ENCODE results near the gene KCNJ14.
"Not testable (repeated sequence)": the region's sequence is repeated elsewhere in the genome, so short reads cannot be mapped to it uniquely, and the experiment has no call there.

The KCNJ14 gene

DNA sequence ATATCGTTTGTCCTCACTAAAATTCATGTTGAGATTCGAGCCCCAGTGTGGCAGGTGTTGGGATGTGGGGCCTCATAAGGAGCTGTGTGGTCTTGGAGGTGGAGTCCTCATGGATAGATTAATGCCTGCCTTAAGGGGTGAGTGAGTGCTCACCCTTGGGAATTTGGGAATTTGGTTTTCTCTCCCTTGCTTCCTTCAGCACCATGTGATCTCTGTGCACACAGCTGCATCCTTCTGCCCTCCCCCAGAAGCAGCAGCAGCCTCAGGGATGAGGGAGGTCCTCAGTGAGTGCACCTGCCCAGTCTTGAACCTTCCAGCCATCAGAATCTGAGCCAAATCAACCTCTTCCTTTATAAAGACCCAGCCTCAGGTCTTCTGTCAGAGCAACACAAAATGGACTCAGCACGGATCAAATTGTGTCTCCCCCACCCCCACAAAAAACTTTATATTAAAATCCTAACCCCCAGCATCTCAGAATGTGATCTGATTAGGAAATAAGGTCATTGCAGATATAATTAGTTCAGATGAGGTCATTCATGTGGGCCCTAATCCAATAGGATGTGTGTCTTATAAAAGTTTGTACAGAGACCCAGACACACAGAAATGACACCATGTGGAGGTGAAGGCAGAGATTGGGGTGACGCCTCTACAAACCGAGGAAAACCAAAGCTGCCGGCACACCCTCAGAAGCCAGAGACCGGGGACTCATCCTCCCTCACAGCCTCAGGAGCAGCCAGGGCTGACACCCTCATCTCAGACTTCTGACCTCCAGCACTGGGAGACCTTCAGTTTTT is 26.7 kb downstream of the KCNJ14 start:
- H3K27ac ChIP-seq, result no peak overlapping the region
- H3K4me3 ChIP-seq, result no peak overlapping the region

DNA sequence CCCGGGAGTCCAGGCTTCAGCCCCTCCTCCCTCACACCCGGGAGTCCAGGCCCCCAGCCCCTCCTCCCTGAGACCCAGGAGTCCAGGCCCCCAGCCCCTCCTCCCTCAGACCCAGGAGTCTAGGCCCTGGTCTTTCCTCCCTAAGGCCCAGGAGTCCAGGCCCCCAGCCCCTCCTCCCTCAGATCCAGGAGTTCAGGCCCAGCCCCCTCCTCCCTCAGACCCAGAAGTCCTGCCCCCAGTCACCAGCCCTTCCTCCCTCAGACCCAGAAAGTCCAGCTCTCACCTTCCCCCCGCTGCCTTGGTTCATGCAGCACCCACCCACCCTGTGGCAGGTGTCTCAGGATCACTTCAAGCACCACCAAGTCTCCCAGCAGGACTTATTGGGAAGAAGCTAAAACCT is 27.9 kb downstream of the KCNJ14 start:
- H3K27ac ChIP-seq, result no peak overlapping the region
- no peak overlapping the region for H3K4me3 ChIP-seq

DNA sequence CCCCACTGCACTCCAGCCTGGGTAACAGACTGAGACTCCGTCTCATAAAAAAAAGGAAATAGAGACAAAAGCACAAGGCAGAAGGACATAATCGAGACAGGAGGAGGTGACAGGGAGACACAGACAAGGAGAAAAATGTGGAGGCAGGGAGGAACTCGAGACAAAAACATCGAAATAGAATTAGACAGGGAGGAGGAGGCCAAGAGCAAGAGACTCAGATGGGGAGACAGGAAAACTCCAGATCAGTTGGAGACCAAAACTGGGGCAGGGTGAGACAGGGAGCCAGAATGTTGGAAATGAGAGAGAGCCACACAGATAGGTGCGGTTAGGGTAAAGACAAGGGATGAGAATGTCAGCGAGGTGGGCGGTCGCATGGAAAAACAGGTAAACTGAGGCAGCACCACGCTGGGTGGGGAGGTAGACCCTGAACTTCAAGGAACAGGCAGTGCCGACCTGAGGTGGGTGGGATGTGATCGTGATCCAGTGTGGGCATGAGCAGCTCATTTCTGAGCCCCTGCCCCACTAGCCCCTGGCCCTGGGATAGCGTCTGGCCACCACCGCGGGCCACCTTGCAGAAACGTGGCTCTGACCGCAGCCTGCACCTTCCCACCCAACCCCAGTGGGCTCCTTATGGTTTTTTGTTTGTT is 29.0 kb downstream of the KCNJ14 start:
- H3K27ac ChIP-seq, result no peak overlapping the region

DNA sequence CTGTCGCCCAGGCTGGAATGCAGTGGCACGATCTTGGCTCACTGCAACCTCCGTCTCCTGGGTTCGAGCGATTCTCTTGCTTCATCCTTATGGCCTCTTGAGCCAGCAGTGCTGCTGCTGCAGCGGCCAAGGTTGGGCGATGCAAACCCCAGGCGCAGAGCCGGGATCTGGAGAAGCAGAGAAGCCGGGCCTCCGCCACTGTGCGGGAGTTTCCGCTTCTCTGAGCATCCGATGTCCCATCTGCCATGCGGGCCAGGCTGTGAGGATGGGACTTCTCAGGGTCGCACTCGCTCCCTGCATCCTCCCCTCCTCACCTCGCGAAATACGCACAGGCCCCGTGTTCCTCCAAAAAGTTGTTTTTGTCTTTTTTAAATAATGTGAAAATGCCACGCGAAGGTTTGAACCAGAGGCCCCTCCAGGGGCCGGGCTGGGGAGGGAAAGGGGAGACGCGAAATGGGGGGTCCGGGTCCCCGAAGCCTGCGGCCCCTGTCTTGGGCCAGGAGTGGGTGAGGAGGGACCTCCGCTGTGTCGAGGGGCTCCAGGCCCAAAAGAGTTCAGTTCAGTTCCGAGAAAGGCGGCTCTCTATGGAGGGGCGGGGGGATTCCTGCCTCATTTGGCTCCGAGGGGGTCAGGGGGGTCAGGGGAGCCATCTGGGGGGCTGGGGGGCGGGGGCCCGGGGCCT is 29.7 kb downstream of the KCNJ14 start:
- no peak overlapping the region for H3K4me3 ChIP-seq

More for the DNA sequence above, 29.0 kb downstream of the KCNJ14 start:
- H3K4me3 ChIP-seq, result no peak overlapping the region

DNA sequence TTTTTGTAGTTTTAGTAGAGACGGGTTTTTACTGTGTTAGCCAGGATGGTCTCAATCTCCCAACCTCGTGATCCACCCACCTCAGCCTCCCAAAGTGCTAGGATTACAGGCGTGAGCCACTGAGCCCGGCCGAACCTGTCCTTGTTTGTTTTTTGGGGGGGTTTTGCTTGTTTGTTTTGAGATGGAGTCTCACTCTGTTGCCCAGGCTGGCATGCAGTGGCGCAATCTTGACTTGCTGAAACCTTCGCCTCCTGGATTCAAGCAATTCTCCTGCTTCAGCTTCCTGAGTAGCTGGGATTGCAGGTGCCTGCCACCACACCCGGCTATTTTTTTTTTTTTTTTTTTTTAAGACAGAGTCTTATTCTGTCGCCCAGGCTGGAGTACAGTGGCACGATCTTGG is 31.3 kb downstream of the KCNJ14 start:
- H3K4me3 ChIP-seq, result not testable (repeated sequence)
- H3K27ac ChIP-seq, result peak overlapping the region in 4 of 21 experiments; percentile 6 to 62 (median 37)

More for the DNA sequence above, 29.7 kb downstream of the KCNJ14 start:
- H3K27ac ChIP-seq, result no peak overlapping the region

DNA sequence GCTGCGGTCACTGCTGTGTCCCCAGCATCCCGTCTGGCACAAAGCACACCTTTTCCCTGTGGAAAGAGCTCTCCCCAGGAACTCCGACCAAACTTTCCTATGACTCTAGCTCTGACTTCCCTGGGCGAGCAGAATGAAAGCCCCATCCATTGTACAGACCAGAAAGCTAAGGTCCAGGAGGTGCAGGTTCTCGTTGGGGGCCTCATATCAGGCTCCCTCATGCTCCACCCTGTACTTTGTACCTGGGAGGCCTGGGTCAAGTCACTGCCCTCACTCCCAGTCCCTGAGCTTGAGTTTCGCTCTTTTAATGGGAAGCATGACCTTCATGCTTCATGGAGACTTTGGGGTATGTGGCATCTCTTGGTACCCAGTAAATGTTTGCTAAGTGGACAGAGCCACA is 32.2 kb downstream of the KCNJ14 start:
- peak overlapping the region in 16 of 21 experiments; percentile 2 to 76 (median 51) for H3K27ac ChIP-seq

DNA sequence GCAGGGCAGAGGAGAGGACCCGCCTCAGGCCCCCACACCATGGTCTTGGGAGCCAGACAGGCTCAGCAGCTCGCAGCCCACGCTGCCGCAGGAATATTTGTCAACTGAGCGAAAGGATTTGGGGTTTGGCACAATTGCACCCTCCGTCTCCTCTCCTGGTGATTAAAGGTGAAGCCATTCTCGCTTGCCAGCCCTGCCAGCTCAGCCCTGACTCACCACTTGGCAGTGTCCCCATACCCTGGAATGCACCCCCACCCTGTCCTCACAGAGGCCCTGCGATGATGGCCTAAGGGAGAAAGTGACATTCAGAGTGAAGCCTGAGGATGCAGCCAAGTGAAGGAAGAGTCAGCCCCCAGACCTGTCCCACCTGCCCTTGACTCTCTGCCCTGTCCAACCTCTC is 32.6 kb downstream of the KCNJ14 start:
- H3K27ac ChIP-seq, result peak overlapping the region in 16 of 21 experiments; percentile 2 to 76 (median 52)
- no peak overlapping the region for H3K4me3 ChIP-seq

More for the DNA sequence above, 32.2 kb downstream of the KCNJ14 start:
- H3K4me3 ChIP-seq, result no peak overlapping the region

DNA sequence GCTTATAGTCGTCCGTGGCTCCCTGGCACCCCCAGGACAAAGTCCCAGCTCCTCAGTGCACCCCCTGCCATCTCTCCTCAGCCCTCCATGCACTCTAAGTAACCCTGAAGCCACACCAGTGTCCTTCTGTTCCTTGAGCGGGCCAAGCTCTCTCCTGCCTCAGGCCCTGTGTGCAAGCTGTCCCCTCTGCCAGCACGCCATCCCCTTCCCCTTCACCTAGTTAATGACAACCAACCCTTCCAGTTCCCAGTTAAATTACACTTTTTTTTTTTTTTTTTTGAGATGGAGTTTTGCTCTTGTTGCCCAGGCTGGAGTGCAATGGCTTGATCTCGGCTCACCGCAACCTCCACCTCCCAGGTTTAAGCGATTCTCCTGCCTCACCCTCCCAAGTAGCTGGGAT is 33.1 kb downstream of the KCNJ14 start:
- peak overlapping the region in 13 of 21 experiments; percentile 14 to 76 (median 52) for H3K27ac ChIP-seq
- not testable (repeated sequence) for H3K4me3 ChIP-seq

DNA sequence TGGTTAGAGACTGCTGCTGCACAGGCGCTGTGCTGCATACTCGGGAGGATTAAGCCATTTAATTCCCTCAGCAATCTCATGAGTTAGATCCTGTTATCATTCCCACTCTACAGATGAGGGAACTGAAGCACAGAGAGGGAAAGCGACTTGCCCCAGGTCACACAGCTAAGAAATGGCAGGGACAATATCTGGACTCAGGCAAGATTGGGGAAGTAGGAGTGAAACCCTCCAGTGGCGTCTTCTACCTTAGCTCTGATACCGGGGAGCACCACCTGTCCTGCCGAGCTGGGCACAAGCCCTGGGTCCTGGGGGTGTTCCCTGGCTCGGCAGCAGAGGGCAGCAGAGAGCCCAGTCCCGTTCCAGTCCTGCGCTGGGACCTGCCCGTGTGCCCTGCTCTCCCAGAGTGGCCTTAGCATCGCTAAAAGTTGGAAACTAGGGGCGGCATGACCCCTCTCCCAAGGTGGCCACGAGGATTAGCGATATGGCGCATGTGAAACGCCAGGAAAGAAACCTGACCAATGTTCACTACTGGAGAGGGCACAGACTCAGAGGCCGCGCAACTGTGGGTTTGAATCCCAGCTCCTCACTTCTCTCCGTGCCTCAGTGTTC is 34.3 kb downstream of the KCNJ14 start:
- Histone ChIP-seq H3K4me3 (peak overlapping the region in 1 of 7 experiments; percentile 2), H3K27ac (no peak overlapping the region)

DNA sequence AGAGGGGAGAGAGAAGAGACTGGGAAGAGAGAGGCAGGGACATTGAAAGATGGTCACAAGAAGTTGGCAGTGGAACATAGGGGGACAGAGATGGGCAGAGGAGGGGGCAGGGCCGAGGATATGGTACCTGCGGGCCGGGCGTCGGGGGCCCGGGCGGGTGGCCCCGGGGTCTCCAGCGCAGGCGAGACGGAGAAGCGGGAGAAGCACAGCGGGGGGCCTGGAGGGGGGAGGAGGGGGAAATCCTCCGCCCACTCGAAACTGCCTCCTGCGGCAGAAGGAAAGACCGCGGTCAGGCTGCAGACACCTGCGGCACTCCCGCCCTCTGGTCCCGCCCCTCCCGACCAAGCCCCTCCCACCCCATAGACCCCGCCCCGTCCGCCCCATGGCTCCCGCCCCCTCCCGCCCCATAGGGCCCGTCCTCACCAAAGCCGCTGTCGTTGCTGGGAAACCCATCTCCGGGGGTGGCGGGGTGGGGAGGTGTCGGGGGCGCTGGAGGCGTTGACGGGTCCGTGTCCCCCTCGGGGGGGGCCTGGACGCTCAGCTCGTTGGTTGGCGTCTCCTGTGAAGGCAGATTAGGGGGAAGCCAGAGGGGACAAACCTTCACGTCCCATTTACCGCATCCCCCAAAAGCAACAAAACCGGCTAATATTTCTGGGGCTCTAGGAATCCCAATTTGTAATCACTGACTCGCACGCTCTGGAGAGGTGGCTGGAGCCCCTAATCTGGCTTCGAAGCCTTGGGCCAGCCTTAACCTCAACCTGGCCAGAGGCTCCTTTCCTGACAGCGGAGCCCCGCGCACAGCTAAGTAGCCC is 35.8 kb downstream of the KCNJ14 start:
- Histone ChIP-seq H3K27ac (peak overlapping the region in 5 of 21 experiments; percentile 0 to 34 (median 11)), H3K4me3 (peak overlapping the region in 2 of 7 experiments; percentile 2 to 10)

DNA sequence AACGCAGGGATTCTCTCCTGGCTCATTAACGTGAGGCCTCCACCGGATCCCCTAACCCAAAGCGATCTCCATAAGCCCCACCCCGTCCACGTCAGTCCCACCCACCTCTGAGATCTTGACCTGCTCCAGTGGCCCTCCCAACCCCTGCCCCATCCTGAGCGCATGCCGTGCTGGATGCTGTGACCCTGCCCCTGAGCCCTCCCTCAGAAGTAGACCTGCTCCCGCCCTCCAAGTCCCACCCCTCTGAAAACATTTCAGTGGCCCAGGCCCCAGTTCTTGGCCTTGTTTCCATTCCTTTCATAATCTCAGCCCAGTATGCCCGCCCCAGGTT is 36.4 kb downstream of the KCNJ14 start:
- H3K27ac ChIP-seq, result peak overlapping the region in 2 of 21 experiments; percentile 0 to 11

DNA sequence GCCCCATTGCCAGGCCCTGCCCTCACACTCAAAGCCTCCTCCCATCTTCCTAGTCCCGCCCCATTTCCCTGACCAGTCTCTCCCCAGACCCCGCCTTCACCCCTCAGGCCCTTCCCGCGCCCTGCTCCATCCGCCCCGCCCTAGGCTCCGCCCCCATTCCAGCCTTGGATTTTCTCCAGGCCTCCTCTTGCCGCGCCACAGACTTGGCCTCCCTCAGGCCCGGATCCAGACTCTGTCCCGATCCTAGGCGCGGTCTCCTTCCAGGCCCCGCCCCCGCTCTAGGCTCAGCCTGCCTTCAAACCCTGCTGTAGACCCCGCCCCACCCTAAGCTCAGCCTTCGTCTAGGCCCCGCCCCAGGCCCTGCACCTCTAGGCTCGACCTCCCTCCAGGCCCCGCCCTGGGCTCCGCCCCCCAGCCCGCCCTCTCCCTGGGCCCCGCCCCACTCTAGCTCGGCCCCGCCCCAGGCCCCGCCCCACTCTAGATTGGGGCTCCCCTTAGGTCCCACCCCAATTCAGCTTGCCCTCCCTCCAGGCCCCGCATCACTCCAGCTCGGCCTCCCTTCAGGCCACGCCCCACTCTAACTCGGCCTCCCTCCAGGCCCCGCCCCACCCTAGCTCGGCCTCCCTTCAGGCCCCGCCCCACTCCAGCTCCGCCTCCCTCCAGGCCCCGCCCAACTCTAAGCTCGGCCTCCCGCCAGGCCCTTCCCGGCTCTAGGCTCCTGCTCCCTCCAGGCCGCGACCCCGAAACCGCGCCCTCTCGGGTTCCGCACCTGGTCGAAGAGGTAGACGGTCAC is 37.7 kb downstream of the KCNJ14 start:
- Histone ChIP-seq H3K4me3 (peak overlapping the region; percentile 32 to 44 (median 37)), H3K27ac (peak overlapping the region in 16 of 21 experiments; percentile 28 to 81 (median 66))

More for the DNA sequence above, 36.4 kb downstream of the KCNJ14 start:
- H3K4me3 ChIP-seq, result no peak overlapping the region

DNA sequence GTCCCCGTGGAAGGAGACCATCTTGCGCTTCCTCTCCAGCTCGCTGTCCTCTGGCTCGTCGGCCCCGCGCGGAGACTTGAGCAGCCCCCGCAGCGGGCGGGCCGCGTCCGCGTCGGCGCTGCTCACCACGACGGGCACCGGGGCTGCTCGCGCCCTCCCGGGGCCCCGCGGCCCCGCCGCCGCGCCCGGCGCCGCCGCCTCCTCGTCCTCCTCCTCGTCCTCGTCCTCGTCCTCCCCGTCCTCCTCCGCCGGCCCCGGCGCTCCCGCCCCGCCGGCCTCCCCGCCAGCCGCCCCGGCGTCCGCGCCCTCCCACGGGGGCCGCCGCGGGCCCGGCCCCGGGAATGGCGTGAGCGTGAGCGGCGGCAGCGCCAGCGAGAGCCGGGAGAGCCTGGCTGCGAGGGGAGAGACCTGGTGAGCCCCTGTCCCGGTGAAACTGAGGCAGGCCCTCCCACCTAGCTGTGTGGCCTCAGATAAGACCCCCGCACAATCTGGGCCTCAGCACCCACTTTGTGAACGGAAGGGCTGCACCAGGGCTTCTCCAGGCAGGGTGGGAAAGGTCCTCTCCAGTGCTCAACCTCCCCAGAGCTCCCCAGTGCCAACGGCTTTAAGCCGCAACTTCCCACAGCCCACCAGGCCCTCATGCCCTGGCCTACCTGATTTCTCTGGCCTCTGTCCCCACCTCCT is 38.5 kb downstream of the KCNJ14 start:
- Histone ChIP-seq H3K4me3 (peak overlapping the region; percentile 32 to 44 (median 37)), H3K27ac (peak overlapping the region in 16 of 21 experiments; percentile 28 to 81 (median 68))

DNA sequence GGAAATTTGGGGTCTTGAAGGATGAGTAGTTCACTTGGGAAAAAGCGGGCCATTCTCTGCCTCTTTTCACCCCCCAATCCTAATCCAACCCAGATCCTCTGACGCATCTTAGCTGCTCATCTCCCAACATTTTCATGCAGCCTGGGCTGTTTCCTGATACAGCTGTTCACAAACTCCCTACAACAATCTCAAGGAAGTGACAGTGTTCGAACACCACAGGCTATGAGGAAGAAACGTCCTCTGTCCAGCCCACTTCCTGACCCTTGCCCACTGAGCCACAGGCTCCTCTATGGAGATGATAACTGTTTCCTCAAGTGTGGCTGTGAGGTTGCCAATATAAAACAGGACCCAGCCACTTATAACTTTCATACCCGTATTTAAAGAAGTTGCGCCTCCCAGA is 40.0 kb downstream of the KCNJ14 start:
- Histone ChIP-seq H3K27ac (peak overlapping the region in 4 of 21 experiments; percentile 8 to 16 (median 12)), H3K4me3 (no peak overlapping the region)

DNA sequence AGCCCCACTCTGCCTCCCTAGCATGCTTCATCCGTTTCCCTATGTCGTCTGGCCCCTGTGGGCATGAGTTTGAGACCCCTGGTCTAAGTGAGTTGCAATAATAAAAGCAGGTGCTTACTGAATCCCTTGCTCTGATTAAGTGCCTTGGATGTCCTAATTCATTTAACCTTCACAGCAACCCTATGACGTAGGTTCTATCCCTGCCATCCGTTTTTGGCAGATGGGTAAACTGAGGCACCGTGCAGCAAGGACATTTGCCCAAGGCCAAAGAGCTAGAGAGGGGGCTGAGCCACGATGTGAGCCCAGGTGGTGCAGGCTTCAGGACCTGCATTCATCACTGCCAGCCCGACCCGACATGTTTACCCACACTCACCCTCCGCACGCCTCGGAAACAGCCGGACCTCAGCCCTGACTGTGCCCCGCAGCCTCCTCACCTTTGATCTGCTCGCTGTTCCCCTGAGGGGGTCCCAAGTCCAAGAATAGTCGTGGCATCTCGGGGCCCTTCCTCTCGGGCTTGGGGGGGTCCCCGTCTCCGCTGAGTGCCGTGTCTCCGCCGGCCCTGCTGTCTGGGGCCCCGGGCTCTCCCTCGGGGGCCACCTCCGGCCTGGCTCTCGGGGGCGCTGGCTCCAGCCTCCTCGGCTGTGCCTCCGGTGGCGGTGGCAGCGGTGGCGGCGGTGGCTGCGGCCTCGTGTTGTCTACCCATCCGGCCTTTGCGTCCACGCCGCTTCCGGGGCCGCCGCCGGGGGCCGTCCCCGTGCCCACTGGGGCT is 41.8 kb downstream of the KCNJ14 start:
- H3K27ac ChIP-seq, result peak overlapping the region in 2 of 21 experiments; percentile 6 to 15
- peak overlapping the region in 1 of 7 experiments; percentile 25 for H3K4me3 ChIP-seq

DNA sequence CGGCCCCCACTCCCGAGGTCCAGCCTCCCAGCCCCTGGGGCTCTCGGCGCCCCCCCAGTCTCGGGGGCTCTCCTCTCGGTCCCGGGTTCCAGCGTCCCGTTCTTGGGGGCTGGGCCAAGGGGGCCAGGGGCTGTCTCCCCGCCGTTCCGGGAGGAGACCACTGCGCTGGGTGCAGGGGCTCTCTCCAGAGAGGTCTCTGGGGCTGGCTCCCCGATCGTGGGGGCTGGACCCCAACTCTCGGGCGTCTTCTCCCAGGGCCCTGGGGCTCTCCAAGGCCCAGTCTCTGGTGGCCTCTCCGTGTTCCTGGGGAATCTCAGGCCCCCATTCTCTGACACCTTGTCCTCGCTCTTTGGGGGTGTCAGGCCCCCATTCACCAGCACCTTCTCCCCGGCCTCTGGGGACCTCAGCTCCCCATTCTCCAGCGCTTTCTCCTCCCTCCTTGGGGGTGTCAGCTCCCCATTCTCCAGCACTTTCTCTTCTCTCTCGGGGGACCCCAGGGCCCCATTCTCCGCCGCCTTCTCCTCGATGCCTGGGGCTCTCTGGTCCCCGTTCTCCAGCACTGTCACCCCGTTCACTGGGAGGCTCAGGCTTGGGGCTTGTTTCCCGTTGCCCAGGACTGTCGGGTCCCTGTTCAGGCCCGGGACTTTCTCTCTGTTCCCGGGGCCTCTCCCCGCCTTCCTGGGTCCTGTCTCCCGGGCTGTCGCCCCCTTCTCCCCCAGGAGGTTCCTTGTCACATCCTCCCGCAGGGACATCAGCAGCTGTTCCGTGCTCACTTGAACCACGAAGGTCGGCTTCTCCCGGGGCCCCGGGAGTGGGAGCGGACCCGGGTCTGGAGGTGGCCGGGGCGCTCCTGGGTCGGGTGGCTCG is 42.6 kb downstream of the KCNJ14 start:
- H3K27ac ChIP-seq, result peak overlapping the region in 4 of 21 experiments; percentile 6 to 27 (median 11)
- peak overlapping the region in 2 of 7 experiments; percentile 4 to 25 for H3K4me3 ChIP-seq
